ENCODE results near the gene ADGRG3.

DNA sequence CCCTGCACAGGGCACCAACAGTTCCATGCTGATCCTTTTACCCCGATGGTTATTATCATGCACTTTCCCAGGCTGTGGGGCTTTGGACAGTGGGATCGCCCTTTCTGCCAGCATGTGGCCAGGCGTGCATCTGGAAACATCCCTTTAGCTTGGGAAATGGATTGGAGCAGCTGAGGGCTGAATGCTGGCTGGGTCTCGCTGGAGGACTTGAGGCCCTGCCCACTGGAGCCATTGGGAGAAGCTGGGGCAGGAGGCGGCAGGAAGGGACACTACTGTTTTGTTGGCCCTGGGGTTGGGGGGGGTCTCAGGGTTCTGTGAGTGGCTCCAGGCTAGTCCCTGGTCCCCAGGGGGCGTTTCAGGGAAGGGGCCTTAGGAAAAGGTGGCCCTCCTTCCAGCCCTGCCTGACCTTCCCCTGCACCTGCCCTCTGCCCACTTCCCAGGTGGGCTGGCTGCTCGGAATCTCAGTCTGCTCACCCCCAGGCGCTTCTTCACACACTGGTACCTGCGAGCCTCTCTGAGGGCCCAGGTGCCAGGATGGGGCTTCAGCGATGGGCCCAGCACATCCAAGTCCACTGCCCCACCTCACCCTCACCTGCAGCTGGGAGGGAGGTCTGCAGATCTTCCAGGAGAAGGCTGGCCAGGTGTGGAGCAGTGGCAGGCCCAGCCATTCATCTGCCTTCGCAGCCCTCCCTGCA, 1.6 kb upstream of the ADGRG3 start:
- TF ChIP-seq, protein P1, sequence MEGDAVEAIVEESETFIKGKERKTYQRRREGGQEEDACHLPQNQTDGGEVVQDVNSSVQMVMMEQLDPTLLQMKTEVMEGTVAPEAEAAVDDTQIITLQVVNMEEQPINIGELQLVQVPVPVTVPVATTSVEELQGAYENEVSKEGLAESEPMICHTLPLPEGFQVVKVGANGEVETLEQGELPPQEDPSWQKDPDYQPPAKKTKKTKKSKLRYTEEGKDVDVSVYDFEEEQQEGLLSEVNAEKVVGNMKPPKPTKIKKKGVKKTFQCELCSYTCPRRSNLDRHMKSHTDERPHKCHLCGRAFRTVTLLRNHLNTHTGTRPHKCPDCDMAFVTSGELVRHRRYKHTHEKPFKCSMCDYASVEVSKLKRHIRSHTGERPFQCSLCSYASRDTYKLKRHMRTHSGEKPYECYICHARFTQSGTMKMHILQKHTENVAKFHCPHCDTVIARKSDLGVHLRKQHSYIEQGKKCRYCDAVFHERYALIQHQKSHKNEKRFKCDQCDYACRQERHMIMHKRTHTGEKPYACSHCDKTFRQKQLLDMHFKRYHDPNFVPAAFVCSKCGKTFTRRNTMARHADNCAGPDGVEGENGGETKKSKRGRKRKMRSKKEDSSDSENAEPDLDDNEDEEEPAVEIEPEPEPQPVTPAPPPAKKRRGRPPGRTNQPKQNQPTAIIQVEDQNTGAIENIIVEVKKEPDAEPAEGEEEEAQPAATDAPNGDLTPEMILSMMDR (IDR thresholded peaks at IDR 0.05; ENCODE audit: insufficient read depth, low read length) = no peak
- no peak for TF ChIP-seq POLR2AphosphoS5 (IDR thresholded peaks at IDR 0.05; ENCODE audit: low read depth)
- TF ChIP-seq, protein P2, sequence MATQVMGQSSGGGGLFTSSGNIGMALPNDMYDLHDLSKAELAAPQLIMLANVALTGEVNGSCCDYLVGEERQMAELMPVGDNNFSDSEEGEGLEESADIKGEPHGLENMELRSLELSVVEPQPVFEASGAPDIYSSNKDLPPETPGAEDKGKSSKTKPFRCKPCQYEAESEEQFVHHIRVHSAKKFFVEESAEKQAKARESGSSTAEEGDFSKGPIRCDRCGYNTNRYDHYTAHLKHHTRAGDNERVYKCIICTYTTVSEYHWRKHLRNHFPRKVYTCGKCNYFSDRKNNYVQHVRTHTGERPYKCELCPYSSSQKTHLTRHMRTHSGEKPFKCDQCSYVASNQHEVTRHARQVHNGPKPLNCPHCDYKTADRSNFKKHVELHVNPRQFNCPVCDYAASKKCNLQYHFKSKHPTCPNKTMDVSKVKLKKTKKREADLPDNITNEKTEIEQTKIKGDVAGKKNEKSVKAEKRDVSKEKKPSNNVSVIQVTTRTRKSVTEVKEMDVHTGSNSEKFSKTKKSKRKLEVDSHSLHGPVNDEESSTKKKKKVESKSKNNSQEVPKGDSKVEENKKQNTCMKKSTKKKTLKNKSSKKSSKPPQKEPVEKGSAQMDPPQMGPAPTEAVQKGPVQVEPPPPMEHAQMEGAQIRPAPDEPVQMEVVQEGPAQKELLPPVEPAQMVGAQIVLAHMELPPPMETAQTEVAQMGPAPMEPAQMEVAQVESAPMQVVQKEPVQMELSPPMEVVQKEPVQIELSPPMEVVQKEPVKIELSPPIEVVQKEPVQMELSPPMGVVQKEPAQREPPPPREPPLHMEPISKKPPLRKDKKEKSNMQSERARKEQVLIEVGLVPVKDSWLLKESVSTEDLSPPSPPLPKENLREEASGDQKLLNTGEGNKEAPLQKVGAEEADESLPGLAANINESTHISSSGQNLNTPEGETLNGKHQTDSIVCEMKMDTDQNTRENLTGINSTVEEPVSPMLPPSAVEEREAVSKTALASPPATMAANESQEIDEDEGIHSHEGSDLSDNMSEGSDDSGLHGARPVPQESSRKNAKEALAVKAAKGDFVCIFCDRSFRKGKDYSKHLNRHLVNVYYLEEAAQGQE (IDR thresholded peaks at IDR 0.05; ENCODE audit: insufficient replicate concordance, low read depth) = no peak
- no peak for TF ChIP-seq GABPA (IDR thresholded peaks at IDR 0.05; ENCODE audit: low read depth)
- no peak for TF ChIP-seq SPI1 (IDR thresholded peaks at IDR 0.05; ENCODE audit: borderline replicate concordance, low read depth)
